HepG2 (cell line): Measurements from ENCODE around the gene MBD5. TPM values are rescaled to one million over a fixed set of nuclear protein-coding genes. Genes with fewer than 3 reads are reported as not detected.

Experiments used
- ATAC-seq: fragments of 200-7000 bp; cut with Tn5 transposase; 3 replicates; pipeline ENCODE4 v1.9.1; 2020; ENCODE audit warnings: mild to moderate bottlenecking, moderate library complexity
- BruUV-seq: library from RNA; stranded (reverse); fragments of 400-500 nt; replicated peaks from 2 replicates; lab custom pipeline; 2021; lab: Mats Ljungman, UMichigan
- CTCF ChIA-PET: fragments of 300-600 bp; formaldehyde crosslinking; extraction: SDS; loops from one replicate; lab custom pipeline; 2021; ENCODE audit warnings: low total read pairs, inconsistent platforms, low intra/inter-chr PET ratio; lab: Yijun Ruan, JAX
- POLR2A ChIA-PET: fragments of 350-600 bp; sonication (Branson Sonifier 250); formaldehyde crosslinking; loops from one replicate; lab custom pipeline; 2020; ENCODE audit warnings: antibody characterized with exemption, inconsistent platforms; lab: Yijun Ruan, JAX
- DNase-seq: peaks from one replicate; pipeline ENCODE4 v3.0.0-alpha.2; 2015; ENCODE audit warnings: low spot score
- FAIRE-seq: peaks from 3 replicates; lab custom pipeline; 2011; peaks lifted over from hg19 to GRCh38; lab: Jason Lieb, UNC
- H2AFZ ChIP-seq: one replicate; pipeline ENCODE4 v1.6.1; 2011; ENCODE audit warnings: low read length, inconsistent platforms
- H3K27ac ChIP-seq: fragments of 300-600 bp; 3 replicates; pipeline ENCODE4 v1.8.0; 2011; ENCODE audit warnings: mixed run types, mild to moderate bottlenecking, mixed read lengths, low read length, inconsistent platforms; ENCODE audit not compliant: insufficient read depth; ENCODE audit errors: extremely low read length
- H3K27me3 ChIP-seq, 2 experiments: fragments of 200-600 bp in 1 of 2; 2 replicates in 1 of 2; 3 replicates in 1 of 2; pipeline versions ENCODE4 v1.6.0 to v1.8.0; 2011; ENCODE audit warnings: low read length in 2 of 2, mild to moderate bottlenecking in 2 of 2, moderate library complexity in 2 of 2, inconsistent platforms in 1 of 2; ENCODE audit not compliant: insufficient read depth in 2 of 2, control insufficient read depth in 1 of 2
- H3K36me3 ChIP-seq, 2 experiments: fragments of 200-600 bp in 1 of 2; replicated peaks in 1 of 2; 2 replicates in 1 of 2; 3 replicates in 1 of 2; pipeline versions ENCODE4 v1.5.1 to v1.8.0; 2011; ENCODE audit warnings: low read length in 2 of 2, inconsistent platforms in 1 of 2; ENCODE audit not compliant: insufficient read depth in 2 of 2, control insufficient read depth in 1 of 2
- H3K4me1 ChIP-seq: 2 replicates; pipeline ENCODE4 v1.5.1; 2012; ENCODE audit warnings: low read length, inconsistent platforms; ENCODE audit not compliant: insufficient read depth
- H3K4me2 ChIP-seq: 2 replicates; pipeline ENCODE4 v1.6.0; 2011; ENCODE audit warnings: low read depth, low read length, inconsistent platforms
- H3K4me3 ChIP-seq, 3 experiments: fragments of 200-600 bp in 1 of 3; sonication (generic), shearing (Covaris generic) in 1 of 3; replicated peaks in 1 of 3; 2 replicates each; pipeline ENCODE4 v1.5.1; 2011 to 2016; ENCODE audit warnings: low read length in 3 of 3, inconsistent platforms in 2 of 3, low read depth in 2 of 3, mild to moderate bottlenecking in 2 of 3, control low read depth in 1 of 3, mixed read lengths in 1 of 3; ENCODE audit not compliant: insufficient read depth in 1 of 3
- H3K79me2 ChIP-seq: one replicate; pipeline ENCODE4 v1.6.1; 2011; ENCODE audit warnings: low read length, inconsistent platforms; ENCODE audit not compliant: insufficient read depth
- H3K9ac ChIP-seq: 2 replicates; pipeline ENCODE4 v1.6.0; 2011; ENCODE audit warnings: mild to moderate bottlenecking, low read depth, low read length, inconsistent platforms; ENCODE audit not compliant: insufficient read depth
- H3K9me3 ChIP-seq: 2 replicates; pipeline ENCODE4 v1.5.1; 2012; ENCODE audit warnings: mild to moderate bottlenecking, low read length
- H4K20me1 ChIP-seq: 2 replicates; pipeline ENCODE4 v1.6.0; 2011; ENCODE audit warnings: inconsistent platforms, mild to moderate bottlenecking, low read length, moderate library complexity; ENCODE audit not compliant: insufficient read depth
- ATF7 ChIP-seq, 2 experiments: fragments of 450-650 bp in 1 of 2; sonication (generic) in 1 of 2; formaldehyde crosslinking in 1 of 2; IDR thresholded peaks; 2 replicates each; pipeline versions ENCODE4 v1.4.0 to v1.6.1; 2016 to 2020; ENCODE audit warnings: antibody characterized with exemption in 1 of 2, mild to moderate bottlenecking in 1 of 2, missing genetic modification reagents in 1 of 2
- GATAD1 ChIP-seq: IDR thresholded peaks from 2 replicates; pipeline ENCODE4 v1.6.1; 2016; ENCODE audit warnings: missing genetic modification reagents, missing compliant biosample characterization
- PHF8 ChIP-seq: sonication (generic); formaldehyde crosslinking; IDR thresholded peaks from 2 replicates; pipeline ENCODE4 v1.5.0; 2020; ENCODE audit warnings: missing genetic modification reagents
- RAD51 ChIP-seq: fragments of 450-650 bp; IDR thresholded peaks from 2 replicates; pipeline ENCODE4 v1.6.1; 2016; ENCODE audit warnings: borderline replicate concordance
- SMAD9 ChIP-seq: sonication (generic); formaldehyde crosslinking; IDR thresholded peaks from 2 replicates; pipeline ENCODE4 v1.5.1; 2020; ENCODE audit warnings: mild to moderate bottlenecking, missing genetic modification reagents
- ZFP90 ChIP-seq: sonication (generic); formaldehyde crosslinking; IDR thresholded peaks from 2 replicates; pipeline ENCODE4 v1.8.0; 2022; ENCODE audit warnings: missing genetic modification reagents, mild to moderate bottlenecking, inconsistent platforms, borderline replicate concordance
- ZNF12 ChIP-seq: sonication (generic); formaldehyde crosslinking; IDR thresholded peaks from 2 replicates; pipeline ENCODE4 v1.5.0; 2020; ENCODE audit warnings: missing genetic modification reagents
- ZNF746 ChIP-seq: sonication (generic); formaldehyde crosslinking; IDR thresholded peaks from 2 replicates; pipeline ENCODE4 v1.8.0; 2022; ENCODE audit warnings: mild to moderate bottlenecking, missing genetic modification reagents
- WGBS: methylation state at CpG from one replicate; pipeline ENCODE4 v1.1.6; 2017; ENCODE audit warnings: low lambda C conversion rate; 5-methylcytosine and 5-hydroxymethylcytosine counted together
- in situ Hi-C: cut with HindIII; loops from 2 replicates; pipeline ENCODE4 v1.10.0; 2017; ENCODE audit warnings: low pct_unique_long_range_greater_than_20kb; ENCODE audit not compliant: extremely low pct_ligation_motif_present
- intact Hi-C: fragments of 100-400 bp; cut with micrococcal nuclease; formaldehyde crosslinking; loops from one replicate; pipeline ENCODE4 v1.10.0; 2022; ENCODE audit not compliant: unreplicated experiment
- polyA plus RNA-seq, 8 experiments: library from polyadenylated mRNA; depleted of rRNA in 3 of 8; stranded (reverse) in 7 of 8; unstranded in 1 of 8; fragments of >200 nt; fragmentation: Illumina TruSeq in 4 of 8; extraction: Trizol in 4 of 8; gene quantifications; 2 replicates each; pipeline versions ENCODE4 v1.2.1 to v1.2.3, GENCODE V29; 2011 to 2016; ENCODE audit warnings: low read depth in 4 of 8, missing spikeins in 1 of 8, mixed read lengths in 1 of 8; ENCODE audit not compliant: insufficient read depth in 1 of 8
- total RNA-seq, 5 experiments: library from RNA; depleted of rRNA; stranded (reverse); fragments of >200 nt; fragmentation: Illumina TruSeq; extraction: Trizol; gene quantifications; 2 replicates each; pipeline ENCODE4 v1.2.3, GENCODE V29; 2016; ENCODE audit warnings: low read depth in 1 of 5
- TF ChIP-seq, protein P1 (sequence below): sonication (generic); formaldehyde crosslinking; conservative IDR thresholded peaks from 2 replicates; pipeline ENCODE4 v1.8.0; 2022; ENCODE audit warnings: mild to moderate bottlenecking, moderate library complexity, missing genetic modification reagents
- TF ChIP-seq, protein P2 (sequence below): sonication (generic); formaldehyde crosslinking; IDR thresholded peaks from 2 replicates; pipeline ENCODE4 v1.4.0; 2020; ENCODE audit warnings: missing genetic modification reagents

The MBD5 gene
- total and polyA plus RNA-seq, 2 of the 13 experiments (the other 11 are each of a cell fraction or from before 2014, with no cell fraction given): 13.5 to 26.4 TPM

DNA sequence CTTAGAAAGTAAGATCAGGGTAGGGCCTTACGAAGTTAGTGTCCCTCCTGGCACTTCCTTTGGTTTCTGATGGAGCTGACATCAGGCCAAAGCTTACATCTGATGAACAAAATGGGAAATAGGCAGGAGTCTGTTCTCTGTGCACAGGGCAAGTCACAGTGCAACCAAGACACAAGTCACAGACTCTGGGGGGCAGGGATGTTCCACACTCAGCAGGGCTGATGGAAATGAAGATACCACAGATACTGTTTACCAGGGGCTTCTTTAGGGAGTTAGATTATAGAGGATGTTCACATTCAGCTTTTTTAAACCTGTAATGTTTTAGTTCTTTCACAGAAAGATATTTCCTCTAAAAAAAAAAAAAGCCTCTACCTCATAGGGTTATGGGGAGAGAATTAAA is 517.5 kb downstream of the MBD5 start:
- H3K79me2 ChIP-seq: no peaks in the 10 kb centered on the region
- BruUV-seq: no TSS peak
- no peak overlapping the region for H3K4me3 ChIP-seq
- DNase-seq (no peak), FAIRE-seq (no peak), ATAC-seq (no peak)
- H2AFZ ChIP-seq: no peak overlapping the region
- intact Hi-C loops: no loop called here
- 0% methylated on average over 1 of the region's 1 CpG for WGBS
- H3K4me1 ChIP-seq: no peaks in the 10 kb centered on the region
- H4K20me1 ChIP-seq: no peaks in the 10 kb centered on the region
- no peak overlapping the region for H3K4me2 ChIP-seq
- in situ Hi-C loops: no loop called here
- no peaks in the 10 kb centered on the region for H3K36me3 ChIP-seq
- ChIA-PET POLR2A (no interaction called here), CTCF (no interaction called here)
- H3K27ac ChIP-seq: no peak overlapping the region
- H3K9me3 ChIP-seq: no peaks in the 10 kb centered on the region
- TF ChIP-seq GATAD1 (CRISPR knock-in tag) (no peak), PHF8 (CRISPR knock-in tag) (no peak), ZNF746 (CRISPR knock-in tag) (no peak), ATF7 (IDR thresholded peaks at IDR 0.05) (no peak), ATF7 (CRISPR knock-in tag; IDR thresholded peaks at IDR 0.05) (no peak), SMAD9 (CRISPR knock-in tag) (no peak), RAD51 (no peak), ZFP90 (CRISPR knock-in tag) (no peak), ZNF12 (no peak)
- TF ChIP-seq, protein P1, sequence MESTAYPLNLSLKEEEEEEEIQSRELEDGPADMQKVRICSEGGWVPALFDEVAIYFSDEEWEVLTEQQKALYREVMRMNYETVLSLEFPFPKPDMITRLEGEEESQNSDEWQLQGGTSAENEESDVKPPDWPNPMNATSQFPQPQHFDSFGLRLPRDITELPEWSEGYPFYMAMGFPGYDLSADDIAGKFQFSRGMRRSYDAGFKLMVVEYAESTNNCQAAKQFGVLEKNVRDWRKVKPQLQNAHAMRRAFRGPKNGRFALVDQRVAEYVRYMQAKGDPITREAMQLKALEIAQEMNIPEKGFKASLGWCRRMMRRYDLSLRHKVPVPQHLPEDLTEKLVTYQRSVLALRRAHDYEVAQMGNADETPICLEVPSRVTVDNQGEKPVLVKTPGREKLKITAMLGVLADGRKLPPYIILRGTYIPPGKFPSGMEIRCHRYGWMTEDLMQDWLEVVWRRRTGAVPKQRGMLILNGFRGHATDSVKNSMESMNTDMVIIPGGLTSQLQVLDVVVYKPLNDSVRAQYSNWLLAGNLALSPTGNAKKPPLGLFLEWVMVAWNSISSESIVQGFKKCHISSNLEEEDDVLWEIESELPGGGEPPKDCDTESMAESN (CRISPR knock-in tag): no peak
- TF ChIP-seq, protein P2, sequence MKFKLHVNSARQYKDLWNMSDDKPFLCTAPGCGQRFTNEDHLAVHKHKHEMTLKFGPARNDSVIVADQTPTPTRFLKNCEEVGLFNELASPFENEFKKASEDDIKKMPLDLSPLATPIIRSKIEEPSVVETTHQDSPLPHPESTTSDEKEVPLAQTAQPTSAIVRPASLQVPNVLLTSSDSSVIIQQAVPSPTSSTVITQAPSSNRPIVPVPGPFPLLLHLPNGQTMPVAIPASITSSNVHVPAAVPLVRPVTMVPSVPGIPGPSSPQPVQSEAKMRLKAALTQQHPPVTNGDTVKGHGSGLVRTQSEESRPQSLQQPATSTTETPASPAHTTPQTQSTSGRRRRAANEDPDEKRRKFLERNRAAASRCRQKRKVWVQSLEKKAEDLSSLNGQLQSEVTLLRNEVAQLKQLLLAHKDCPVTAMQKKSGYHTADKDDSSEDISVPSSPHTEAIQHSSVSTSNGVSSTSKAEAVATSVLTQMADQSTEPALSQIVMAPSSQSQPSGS (CRISPR knock-in tag): no peak
- H3K27me3 ChIP-seq: peaks cover 1 to 65% of the 10 kb centered on the region in 2 experiments; a peak in 4 of 5 replicates
- no peak overlapping the region for H3K9ac ChIP-seq
